ENCODE data around the gene SELE.
"Not testable (repeated sequence)": the region's sequence is repeated elsewhere in the genome, so short reads cannot be mapped to it uniquely, and the experiment has no call there.

Gene SELE

GRCh38 chr1:169715100-169715499 is 18.8 kb downstream of the SELE start:
- DNase-seq, result not testable (repeated sequence)

GRCh38 chr1:169713090-169713489 is 20.8 kb downstream of the SELE start:
- DNase-seq, result not testable (repeated sequence)

DNA sequence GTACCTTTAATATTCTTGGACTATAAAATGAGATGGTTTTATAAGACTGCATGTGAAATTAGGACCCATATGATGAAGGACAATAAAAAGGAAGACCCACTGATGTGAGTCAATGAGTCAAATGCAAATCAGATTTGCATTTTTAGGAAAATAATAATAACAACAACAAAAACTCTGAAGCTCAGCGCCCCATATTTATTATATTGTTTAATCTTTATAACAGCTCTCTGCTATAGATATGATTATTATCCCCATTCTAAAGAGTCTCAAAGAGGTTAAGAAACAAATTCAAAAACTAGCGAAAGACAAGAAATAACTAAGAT is 21.6 kb downstream of the SELE start:
- no peak for DNase-seq

- peak; percentile 85 for DNase-seq
Observed at GRCh38 chr1:169711469-169712308, 22.2 kb downstream of the SELE start, which contains the start of gene SELL. Gene SELL, minus strand, starts transcription at chr1:169711620. Its CDS starts 122 bp downstream, at chr1:169711498.

GRCh38 chr1:169708647-169709046 is 25.2 kb downstream of the SELE start:
- peak; percentile 31 for DNase-seq

- peak; percentile 33 for DNase-seq
Observed at GRCh38 chr1:169707912-169708604, 25.8 kb downstream of the SELE start.

- DNase-seq, result no peak
Observed at GRCh38 chr1:169704797-169705196, 29.1 kb downstream of the SELE start.

DNA sequence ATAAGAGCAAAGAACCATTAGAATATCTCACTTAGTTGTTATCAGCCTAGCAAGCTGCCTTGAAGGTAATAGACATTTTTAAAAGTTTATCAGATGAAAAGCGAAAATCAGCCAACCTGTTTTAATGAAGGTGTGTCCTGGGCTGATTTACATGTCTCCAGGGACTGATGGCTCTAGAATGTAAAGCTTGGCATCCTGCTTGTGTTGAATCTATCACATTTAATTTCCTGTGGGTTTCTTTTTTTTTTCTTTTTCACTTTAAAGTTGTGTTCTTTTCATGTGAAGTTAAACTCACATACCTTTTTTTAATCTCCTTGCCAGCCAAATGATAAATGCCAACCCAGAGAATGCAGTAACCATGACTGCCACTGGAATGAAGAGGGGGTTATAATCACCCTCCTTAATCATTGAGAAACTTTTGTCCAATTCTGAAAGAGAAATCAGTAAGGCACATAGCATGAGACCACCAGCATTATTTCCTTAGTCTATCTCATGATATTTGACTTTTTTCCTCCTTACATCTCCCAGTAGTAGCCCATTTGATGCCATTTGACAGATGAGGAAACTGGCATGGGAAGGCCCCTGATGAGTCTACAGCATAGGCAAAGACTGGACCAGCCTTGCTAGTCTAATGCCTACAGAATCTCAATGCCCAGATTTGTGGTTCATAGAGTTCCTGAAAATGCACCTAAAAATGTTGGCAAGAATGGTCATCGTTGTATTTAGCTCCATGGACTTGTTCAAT is 32.4 kb downstream of the SELE start:
- DNase-seq, result peak; percentile 46

GRCh38 chr1:169699707-169700106 is 34.2 kb downstream of the SELE start:
- DNase-seq, result peak; percentile 40

- peak; percentile 61 for DNase-seq
Observed at GRCh38 chr1:169698976-169699375, 34.9 kb downstream of the SELE start.

DNA sequence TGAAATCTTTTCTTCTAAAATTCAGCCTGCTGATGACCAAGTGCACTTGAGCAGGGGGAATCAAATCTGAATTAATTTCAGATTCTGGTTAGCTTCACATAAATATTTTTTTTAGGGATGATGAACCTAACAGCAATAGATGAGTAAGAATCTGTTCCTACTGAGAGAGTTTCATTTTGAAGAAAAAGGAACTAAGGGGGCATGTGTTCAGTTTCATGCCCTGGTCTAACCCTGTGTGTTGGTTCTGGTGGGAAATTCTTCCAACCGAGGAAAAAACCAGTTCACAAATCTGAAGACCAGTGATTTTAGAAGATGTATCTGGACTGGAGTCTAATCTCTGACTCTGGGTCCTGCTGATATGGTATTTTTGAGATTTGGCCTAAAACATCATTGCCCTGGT is 36.1 kb downstream of the SELE start:
- DNase-seq, result no peak

DNA sequence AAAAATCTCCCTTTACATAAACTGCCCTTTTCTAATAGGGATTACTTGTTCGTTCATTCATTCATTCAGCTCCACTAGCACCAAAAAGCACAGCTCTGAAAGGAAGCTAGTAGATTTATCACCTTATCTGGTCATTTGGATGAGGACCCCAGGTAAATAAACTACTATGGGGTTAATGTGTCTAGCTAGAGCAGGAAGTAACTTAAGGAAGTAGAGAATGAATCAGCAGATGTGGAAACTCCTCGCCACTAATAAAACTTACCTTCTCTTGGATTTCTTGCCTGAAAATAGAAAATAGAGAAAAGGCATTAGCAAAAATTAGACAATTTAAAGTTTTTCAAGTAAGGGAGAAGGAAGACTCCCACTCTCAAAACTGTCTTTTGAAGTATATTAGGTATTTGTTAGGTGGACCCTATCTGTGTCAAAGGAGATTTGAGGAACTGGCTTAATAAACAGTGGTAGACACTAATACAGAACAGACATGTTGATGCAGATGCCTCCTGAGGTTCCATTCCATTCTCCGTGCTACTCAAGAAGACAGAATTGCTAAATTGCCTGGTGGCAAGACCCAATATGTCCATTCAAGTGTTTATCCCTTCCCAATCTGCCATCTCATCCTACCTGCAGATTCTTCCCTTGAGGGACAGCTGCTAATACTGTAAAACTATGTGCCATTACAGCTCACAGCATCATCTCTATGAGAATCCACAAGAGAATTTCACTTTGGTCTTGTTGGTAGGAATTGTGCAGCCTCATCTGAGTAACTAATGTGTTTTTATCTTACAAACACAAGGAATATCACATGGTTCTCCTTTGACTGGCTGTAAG is 37.4 kb downstream of the SELE start:
- DNase-seq, result no peak

GRCh38 chr1:169694304-169695075 is 39.4 kb downstream of the SELE start:
- DNase-seq, result peak; percentile 82

DNA sequence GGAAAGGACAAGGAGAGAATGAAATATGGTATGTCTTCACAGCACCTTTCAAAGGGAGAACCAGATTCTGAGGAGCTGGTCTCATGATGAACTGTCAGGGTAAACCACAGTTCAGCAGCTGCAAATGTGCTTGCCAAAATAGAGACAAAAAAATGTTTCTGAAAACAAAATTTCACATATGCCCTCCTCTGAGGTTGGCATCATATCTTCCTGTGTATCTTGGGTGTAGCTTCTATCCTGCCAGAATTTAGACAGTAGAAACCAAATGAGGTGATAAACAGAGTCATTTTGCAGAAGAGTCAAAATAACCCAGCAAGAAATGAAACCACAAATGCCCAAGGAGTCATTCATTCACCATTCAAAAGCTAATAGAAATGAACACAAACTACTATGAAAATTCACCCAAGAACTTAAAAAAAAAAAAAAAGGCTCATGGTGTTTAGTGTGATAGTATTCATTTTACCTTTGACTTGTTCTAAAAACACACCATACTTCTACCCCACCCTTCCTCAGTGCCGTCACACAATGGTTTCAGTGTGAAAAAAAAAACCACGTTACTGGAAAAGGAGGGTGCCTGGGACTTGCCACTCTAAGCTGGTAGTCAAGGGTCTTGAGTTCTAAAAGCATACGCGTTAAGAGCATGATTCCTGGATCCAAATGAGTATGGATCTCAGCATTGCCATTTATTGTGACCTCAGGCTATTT is 41.0 kb downstream of the SELE start:
- DNase-seq, result peak; percentile 78

GRCh38 chr1:169690489-169690888 is 43.4 kb downstream of the SELE start:
- no peak for DNase-seq

DNA sequence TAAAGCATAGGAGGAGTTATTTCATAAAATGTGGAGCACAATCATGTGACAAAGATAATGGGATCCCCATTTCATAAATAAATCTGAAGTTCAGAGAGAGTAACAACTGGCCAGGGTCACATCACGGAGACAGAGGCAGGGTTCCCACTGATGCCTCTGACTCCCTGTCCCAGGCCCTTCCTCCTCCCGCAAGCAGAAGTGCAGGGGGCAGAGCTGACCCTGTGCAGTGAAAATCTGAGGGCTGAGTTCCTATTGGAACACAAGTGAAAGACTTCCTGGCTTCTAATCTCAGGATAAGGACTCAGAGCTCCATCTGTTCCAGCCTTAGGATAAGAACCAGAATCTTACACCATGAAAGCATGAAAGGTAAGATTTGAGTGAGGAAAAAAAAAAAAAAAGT is 44.5 kb downstream of the SELE start:
- DNase-seq, result no peak

GRCh38 chr1:169688377-169688776 is 45.5 kb downstream of the SELE start:
- not testable (repeated sequence) for DNase-seq

DNA sequence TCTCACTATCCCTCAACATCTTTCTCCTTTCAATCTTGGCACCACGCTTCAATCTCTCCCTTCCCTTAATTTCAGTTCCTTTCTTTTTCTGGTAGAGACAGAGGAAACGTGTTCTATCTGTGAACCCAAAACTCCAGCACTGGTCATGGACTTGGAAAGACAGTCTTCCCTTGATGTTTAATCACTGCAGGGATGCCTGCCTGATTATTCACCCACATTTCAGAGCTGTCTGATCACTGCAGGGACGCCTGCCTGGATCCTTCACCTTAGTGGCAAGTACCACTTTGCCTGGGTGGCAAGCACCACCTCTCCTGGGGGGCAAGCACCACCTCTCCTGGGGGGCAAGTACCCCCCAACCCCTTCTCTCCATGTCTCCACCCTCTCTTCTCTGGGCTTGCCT is 50.2 kb downstream of the SELE start:
- DNase-seq, result no peak

DNA sequence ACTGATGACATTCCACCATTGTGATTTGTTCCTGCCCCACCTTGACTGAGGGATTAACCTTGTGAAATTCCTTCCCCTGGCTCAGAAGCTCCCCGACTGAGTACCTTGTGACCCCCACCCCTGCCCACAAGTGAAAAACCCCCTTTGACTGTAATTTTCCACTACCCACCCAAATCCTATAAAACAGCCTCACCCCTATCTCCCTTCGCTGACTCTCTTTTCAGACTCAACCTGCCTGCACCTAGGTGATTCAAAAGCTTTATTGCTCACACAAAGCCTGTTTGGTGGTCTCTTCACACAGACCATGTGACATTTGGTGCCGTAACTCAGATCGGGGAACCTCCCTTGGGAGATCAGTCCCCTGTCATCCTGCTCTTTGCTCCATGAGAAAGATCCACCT is 50.7 kb downstream of the SELE start:
- DNase-seq, result not testable (repeated sequence)

GRCh38 chr1:169682071-169682470 is 51.8 kb downstream of the SELE start:
- no peak for DNase-seq

- no peak for DNase-seq
Observed at GRCh38 chr1:169681140-169681539, 52.7 kb downstream of the SELE start.
